Subcutaneous adipose tissue (tissue), 4 donors: ENCODE measurements around the gene FLRT2. TPM values are rescaled to one million over a fixed set of nuclear protein-coding genes. Genes with fewer than 3 reads are reported as not detected.

ENCODE experiments used
- total RNA-seq, 4 donors: library from RNA; depleted of rRNA; stranded (reverse); fragments of >200 nt; gene quantifications; one replicate each; pipeline ENCODE4 v1.1.0, GENCODE V29; 2016
- TF ChIP-seq, protein P1 (sequence below): fragments of 450-650 bp; IDR thresholded peaks from one replicate; pipeline ENCODE4 v1.5.1; 2016; ENCODE audit warnings: low read depth, mild to moderate bottlenecking, control low read depth, antibody characterized with exemption, moderate library complexity

FLRT2 gene
- total RNA-seq, 4 donors from 2014 or later: 8.4 to 77.8 (median 19.1) TPM

- TF ChIP-seq, protein P1, sequence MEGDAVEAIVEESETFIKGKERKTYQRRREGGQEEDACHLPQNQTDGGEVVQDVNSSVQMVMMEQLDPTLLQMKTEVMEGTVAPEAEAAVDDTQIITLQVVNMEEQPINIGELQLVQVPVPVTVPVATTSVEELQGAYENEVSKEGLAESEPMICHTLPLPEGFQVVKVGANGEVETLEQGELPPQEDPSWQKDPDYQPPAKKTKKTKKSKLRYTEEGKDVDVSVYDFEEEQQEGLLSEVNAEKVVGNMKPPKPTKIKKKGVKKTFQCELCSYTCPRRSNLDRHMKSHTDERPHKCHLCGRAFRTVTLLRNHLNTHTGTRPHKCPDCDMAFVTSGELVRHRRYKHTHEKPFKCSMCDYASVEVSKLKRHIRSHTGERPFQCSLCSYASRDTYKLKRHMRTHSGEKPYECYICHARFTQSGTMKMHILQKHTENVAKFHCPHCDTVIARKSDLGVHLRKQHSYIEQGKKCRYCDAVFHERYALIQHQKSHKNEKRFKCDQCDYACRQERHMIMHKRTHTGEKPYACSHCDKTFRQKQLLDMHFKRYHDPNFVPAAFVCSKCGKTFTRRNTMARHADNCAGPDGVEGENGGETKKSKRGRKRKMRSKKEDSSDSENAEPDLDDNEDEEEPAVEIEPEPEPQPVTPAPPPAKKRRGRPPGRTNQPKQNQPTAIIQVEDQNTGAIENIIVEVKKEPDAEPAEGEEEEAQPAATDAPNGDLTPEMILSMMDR: no peak
These were observed 157.0 kb downstream of the FLRT2 start for GRCh38 chr14:85686908-85687307.

- TF ChIP-seq, protein P1: no peak
These were observed 157.5 kb downstream of the FLRT2 start for GRCh38 chr14:85687456-85687855.

DNA sequence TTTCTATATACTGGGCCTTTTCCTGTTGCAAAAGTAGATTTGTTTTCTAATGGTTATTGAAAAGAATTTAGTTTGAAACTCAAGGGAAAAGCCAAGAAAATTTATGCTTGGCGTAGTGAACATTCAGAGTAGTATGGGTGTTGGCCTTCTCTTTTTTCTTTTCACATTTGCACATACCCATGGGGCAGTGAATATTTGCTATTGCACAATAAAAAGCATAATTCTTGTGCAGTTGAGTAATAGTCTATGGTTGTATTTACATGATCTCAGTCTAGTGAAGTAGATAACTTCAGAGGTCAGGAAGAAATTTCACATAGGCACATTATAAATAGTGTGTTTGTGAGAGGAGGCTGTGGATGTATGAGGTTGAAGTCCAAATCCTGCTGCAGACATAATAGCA is 158.1 kb downstream of the FLRT2 start:
- TF ChIP-seq, protein P1: no peak

DNA sequence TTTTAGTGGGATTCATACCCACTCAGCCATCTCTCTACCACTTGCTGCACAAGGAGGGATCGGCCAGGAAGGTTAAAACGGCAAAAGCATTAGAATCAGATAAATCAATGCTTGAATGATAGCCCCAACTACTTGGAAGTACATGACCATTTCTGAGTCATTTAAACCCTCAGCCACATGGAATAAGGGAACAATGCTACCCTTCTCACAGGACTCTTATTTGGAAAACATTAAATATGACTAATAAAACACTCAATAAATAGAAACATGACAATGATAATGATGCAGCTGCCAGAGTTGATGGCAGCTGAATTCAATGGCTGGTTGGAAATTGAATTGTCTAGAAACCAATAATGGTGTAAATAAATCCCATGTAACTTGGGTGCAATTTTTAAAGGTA is 165.4 kb downstream of the FLRT2 start:
- TF ChIP-seq, protein P1: no peak

- TF ChIP-seq, protein P1: no peak
These were observed 171.2 kb downstream of the FLRT2 start for GRCh38 chr14:85701116-85701515.

DNA sequence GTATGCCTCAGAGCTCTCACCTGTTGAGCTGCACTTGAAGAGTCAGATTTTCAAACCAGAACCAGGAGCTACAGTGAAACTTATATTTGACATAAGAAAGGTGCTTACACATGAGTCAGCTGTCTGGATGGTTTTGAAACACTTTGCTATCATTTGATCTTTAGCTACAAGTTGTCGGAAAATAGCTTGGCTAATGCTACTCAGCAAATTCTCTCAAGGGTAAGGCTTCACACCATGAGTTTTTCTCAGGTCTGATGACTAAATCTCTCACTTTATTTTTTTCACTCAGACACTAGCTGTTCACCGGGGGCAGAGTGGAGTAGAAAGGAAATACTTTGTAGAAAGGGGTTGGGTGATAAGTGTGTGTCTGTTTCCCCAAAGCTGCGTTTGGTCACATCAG is 171.8 kb downstream of the FLRT2 start:
- TF ChIP-seq, protein P1: no peak

DNA sequence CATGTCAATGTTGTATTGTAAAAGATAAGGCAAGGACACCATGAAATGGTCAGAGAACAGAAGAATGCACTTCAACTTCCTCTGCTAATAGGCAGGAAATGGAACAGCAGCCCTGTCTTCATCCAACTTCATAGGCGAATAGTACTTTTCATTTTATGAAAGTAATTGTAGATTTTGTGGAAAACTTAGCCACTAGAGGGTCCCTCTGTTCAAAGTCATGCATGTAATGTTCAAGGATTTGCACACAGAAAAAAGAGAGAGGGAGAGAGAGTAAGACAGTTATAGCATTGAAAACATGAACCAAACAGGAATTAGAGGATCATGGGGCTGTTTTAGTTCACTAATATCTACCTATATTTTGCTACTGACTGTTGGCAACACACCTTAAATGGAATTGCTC is 172.2 kb downstream of the FLRT2 start:
- TF ChIP-seq, protein P1: no peak

GRCh38 chr14:85702997-85703396 is 173.1 kb downstream of the FLRT2 start:
- TF ChIP-seq, protein P1: no peak
